ENCODE results near the gene RAB40C. TPM values are rescaled to one million over a fixed set of nuclear protein-coding genes. Genes with fewer than 3 reads are reported as not detected.

The RAB40C gene
- total and polyA plus RNA-seq, 3 experiments from 2014 or later: 12.3 to 22.8 (median 13.3) TPM

GRCh38 chr16:568401-569258 is 21.2 kb upstream of the RAB40C start:
- CTCF ChIA-PET: no interaction called here
- peaks cover 41% of the 10 kb centered on the region for H3K4me1 ChIP-seq (ENCODE audit: insufficient read depth, low read length)
- peak overlapping the region; percentile 72 for H3K4me3 ChIP-seq (ENCODE audit: low read length)

GRCh38 chr16:569445-570254 is 20.2 kb upstream of the RAB40C start, which contains the start of gene PIGQ:
TSS of gene PIGQ (plus strand) at chr16:569968. CDS start at chr16:574075, 4,107 bp downstream.
- H3K9me3 ChIP-seq (ENCODE audit: low read length): no peaks in the 10 kb centered on the region
- ChIA-PET CTCF (no interaction called here), POLR2A (interaction anchor here (1.0 kb wide), 1 partner anchor 19 kb away, joined by 3 read pairs; no protein-coding TSS in a partner anchor)
- no peaks in the 10 kb centered on the region for H3K36me3 ChIP-seq (ENCODE audit: insufficient read depth, low read length)
- Mint-ChIP-seq H3K27me3 (peaks cover 0 to 2% of the 10 kb centered on the region in 2 donors), H3K36me3 (peaks cover 0 to 6% (median 0%) of the 10 kb centered on the region in 3 donors), H3K4me3 (peak within 1 kb of the TSS; percentile 82 to 92 (median 86)), H3K27ac (peak within 1 kb of the TSS; percentile 81 to 96 (median 94)), H3K9me3 (peaks cover 0 to 4% (median 0%) of the 10 kb centered on the region in 5 donors), H3K4me1 (peaks cover 30 to 37% (median 36%) of the 10 kb centered on the region in 3 donors)
- H3K4me1 ChIP-seq (ENCODE audit: insufficient read depth, low read length): peaks cover 41% of the 10 kb centered on the region
- DNase-seq: peak; percentile 52 to 76 (median 68)
- no peaks in the 10 kb centered on the region for H3K27me3 ChIP-seq (ENCODE audit: insufficient read depth, low read length, poor library complexity, severe bottlenecking)
- H3K4me3 ChIP-seq (ENCODE audit: low read length): peak within 1 kb of the TSS; percentile 72
- peak within 1 kb of the TSS; percentile 76 for H3K27ac ChIP-seq (ENCODE audit: low read depth, low read length)

More at GRCh38 chr16:568401-569258, 21.2 kb upstream of the RAB40C start:
- H3K27ac Mint-ChIP-seq: peak overlapping the region; percentile 67 to 96 (median 86)
- H3K36me3 Mint-ChIP-seq: peaks cover 0 to 4% (median 0%) of the 10 kb centered on the region in 3 donors
- Histone ChIP-seq H3K9me3 (ENCODE audit: low read length) (no peaks in the 10 kb centered on the region), H3K27ac (ENCODE audit: low read depth, low read length) (peak overlapping the region; percentile 76), H3K27me3 (ENCODE audit: insufficient read depth, low read length, poor library complexity, severe bottlenecking) (no peaks in the 10 kb centered on the region), H3K36me3 (ENCODE audit: insufficient read depth, low read length) (no peaks in the 10 kb centered on the region)
- H3K4me1 Mint-ChIP-seq: peaks cover 30 to 37% (median 36%) of the 10 kb centered on the region in 3 donors
- POLR2A ChIA-PET: no interaction called here
- H3K4me3 Mint-ChIP-seq: peak overlapping the region; percentile 72 to 91 (median 81)
- no peak for DNase-seq
- H3K27me3 Mint-ChIP-seq: peaks cover 0 to 2% of the 10 kb centered on the region in 2 donors
- peaks cover 0 to 4% (median 0%) of the 10 kb centered on the region in 5 donors for H3K9me3 Mint-ChIP-seq

DNA sequence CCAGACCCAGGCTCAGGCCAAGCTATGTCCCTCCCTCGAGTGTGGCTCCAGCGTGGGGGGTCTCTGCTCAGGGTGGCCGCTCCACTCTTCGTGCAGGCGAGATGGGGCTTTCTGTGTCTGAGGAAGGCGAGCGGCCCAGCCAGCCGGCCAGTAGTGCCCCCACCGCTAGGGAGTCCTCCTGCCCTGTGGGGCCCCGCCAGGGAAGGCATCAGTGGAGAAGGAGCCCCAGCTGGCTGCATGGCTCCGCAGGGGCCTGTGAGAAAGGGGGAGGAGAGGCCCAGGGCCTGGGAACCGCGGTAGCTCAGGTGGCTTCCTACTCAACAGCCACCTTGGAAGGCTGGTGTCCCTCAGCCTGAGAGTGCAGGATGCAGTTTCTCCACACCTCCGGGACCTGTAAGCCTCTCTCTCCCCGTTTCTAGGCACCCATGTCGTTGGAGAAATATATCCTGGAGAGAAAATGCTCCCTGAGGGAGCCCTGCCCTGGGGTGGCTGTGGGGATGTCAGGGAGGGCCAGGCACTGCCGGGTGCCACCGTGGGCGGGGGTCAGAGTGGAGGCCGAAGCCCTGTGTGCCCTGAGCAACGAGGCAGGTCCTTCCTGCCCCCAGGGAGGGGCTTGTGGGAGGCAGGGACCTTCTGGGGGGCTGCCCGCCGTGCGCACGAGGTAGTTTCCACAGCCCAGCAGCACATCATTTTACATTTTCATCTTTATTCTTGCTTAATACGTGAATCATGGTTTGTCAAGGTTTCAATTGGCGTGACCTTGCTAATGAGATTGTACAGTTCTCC is 16.8 kb upstream of the RAB40C start:
- POLR2A ChIA-PET: no interaction called here
- no peaks in the 10 kb centered on the region for H3K9me3 ChIP-seq (ENCODE audit: low read length)
- CTCF ChIA-PET: no interaction called here

GRCh38 chr16:574021-574760 is 15.7 kb upstream of the RAB40C start:
- Mint-ChIP-seq H3K4me3 (no peak overlapping the region), H3K36me3 (peaks cover 0 to 11% (median 0%) of the 10 kb centered on the region in 3 donors), H3K9me3 (peaks cover 0 to 4% (median 0%) of the 10 kb centered on the region in 5 donors), H3K27ac (no peak overlapping the region), H3K4me1 (peaks cover 18 to 27% (median 24%) of the 10 kb centered on the region in 3 donors), H3K27me3 (no peaks in the 10 kb centered on the region)
- ChIA-PET CTCF (no interaction called here), POLR2A (no interaction called here)
- no peak overlapping the region for H3K4me3 ChIP-seq (ENCODE audit: low read length)
- DNase-seq: no peak
- H3K27me3 ChIP-seq (ENCODE audit: insufficient read depth, low read length, poor library complexity, severe bottlenecking): no peaks in the 10 kb centered on the region
- H3K36me3 ChIP-seq (ENCODE audit: insufficient read depth, low read length): no peaks in the 10 kb centered on the region
- no peaks in the 10 kb centered on the region for H3K9me3 ChIP-seq (ENCODE audit: low read length)
- H3K4me1 ChIP-seq (ENCODE audit: insufficient read depth, low read length): peaks cover 10% of the 10 kb centered on the region
- H3K27ac ChIP-seq (ENCODE audit: low read depth, low read length): no peak overlapping the region

More for the DNA sequence above, 16.8 kb upstream of the RAB40C start:
- Mint-ChIP-seq H3K36me3 (peaks cover 0 to 11% (median 0%) of the 10 kb centered on the region in 3 donors), H3K9me3 (peaks cover 0 to 4% (median 0%) of the 10 kb centered on the region in 5 donors), H3K4me1 (peaks cover 22 to 28% (median 27%) of the 10 kb centered on the region in 3 donors), H3K27me3 (no peaks in the 10 kb centered on the region), H3K27ac (no peak overlapping the region), H3K4me3 (no peak overlapping the region)
- Histone ChIP-seq H3K4me1 (ENCODE audit: insufficient read depth, low read length) (peaks cover 21% of the 10 kb centered on the region), H3K4me3 (ENCODE audit: low read length) (no peak overlapping the region), H3K27me3 (ENCODE audit: insufficient read depth, low read length, poor library complexity, severe bottlenecking) (no peaks in the 10 kb centered on the region), H3K27ac (ENCODE audit: low read depth, low read length) (no peak overlapping the region), H3K36me3 (ENCODE audit: insufficient read depth, low read length) (no peaks in the 10 kb centered on the region)
- DNase-seq: no peak

- H3K36me3 Mint-ChIP-seq: peaks cover 0 to 10% (median 0%) of the 10 kb centered on the region in 3 donors
- H3K27ac Mint-ChIP-seq: no peak overlapping the region
- CTCF ChIA-PET: no interaction called here
- peaks cover 0 to 4% (median 0%) of the 10 kb centered on the region in 5 donors for H3K9me3 Mint-ChIP-seq
- H3K4me3 ChIP-seq (ENCODE audit: low read length): no peak overlapping the region
- no peak overlapping the region for H3K27ac ChIP-seq (ENCODE audit: low read depth, low read length)
- no peaks in the 10 kb centered on the region for H3K36me3 ChIP-seq (ENCODE audit: insufficient read depth, low read length)
- peaks cover 6% of the 10 kb centered on the region for H3K4me1 ChIP-seq (ENCODE audit: insufficient read depth, low read length)
- no peak for DNase-seq
- no peaks in the 10 kb centered on the region for H3K27me3 Mint-ChIP-seq
- POLR2A ChIA-PET: no interaction called here
- no peaks in the 10 kb centered on the region for H3K27me3 ChIP-seq (ENCODE audit: insufficient read depth, low read length, poor library complexity, severe bottlenecking)
- peaks cover 14 to 20% (median 15%) of the 10 kb centered on the region in 3 donors for H3K4me1 Mint-ChIP-seq
- H3K4me3 Mint-ChIP-seq: no peak overlapping the region
- H3K9me3 ChIP-seq (ENCODE audit: low read length): no peaks in the 10 kb centered on the region
These were observed 14.3 kb upstream of the RAB40C start for GRCh38 chr16:575354-576196.

- ChIA-PET CTCF (no interaction called here), POLR2A (no interaction called here)
These were observed 13.6 kb upstream of the RAB40C start for GRCh38 chr16:576197-576822.

More at GRCh38 chr16:576197-576822, 13.6 kb upstream of the RAB40C start:
- no peak overlapping the region for H3K4me3 Mint-ChIP-seq
- no peaks in the 10 kb centered on the region for H3K9me3 Mint-ChIP-seq
- no peaks in the 10 kb centered on the region for H3K27me3 ChIP-seq (ENCODE audit: insufficient read depth, low read length, poor library complexity, severe bottlenecking)
- no peaks in the 10 kb centered on the region for H3K4me1 ChIP-seq (ENCODE audit: insufficient read depth, low read length)
- H3K36me3 Mint-ChIP-seq: peaks cover 0 to 10% (median 0%) of the 10 kb centered on the region in 3 donors
- no peak overlapping the region for H3K4me3 ChIP-seq (ENCODE audit: low read length)
- H3K27ac ChIP-seq (ENCODE audit: low read depth, low read length): no peak overlapping the region
- H3K4me1 Mint-ChIP-seq: peaks cover 7 to 12% (median 8%) of the 10 kb centered on the region in 3 donors
- H3K36me3 ChIP-seq (ENCODE audit: insufficient read depth, low read length): no peaks in the 10 kb centered on the region
- H3K27me3 Mint-ChIP-seq: no peaks in the 10 kb centered on the region
- no peaks in the 10 kb centered on the region for H3K9me3 ChIP-seq (ENCODE audit: low read length)
- DNase-seq: no peak
- no peak overlapping the region for H3K27ac Mint-ChIP-seq
